HG02870 (cell line): Measurements from ENCODE around the gene TMCO4.
"Not testable (repeated sequence)": the region's sequence is repeated elsewhere in the genome, so short reads cannot be mapped to it uniquely, and the experiment has no call there.

Experiments
- ATAC-seq: cut with Tn5 transposase; IDR thresholded peaks from one replicate; pipeline ENCODE4 v1.9.1; 2021; ENCODE audit warnings: mild to moderate bottlenecking, moderate library complexity; ENCODE audit not compliant: unreplicated experiment

The TMCO4 gene

DNA sequence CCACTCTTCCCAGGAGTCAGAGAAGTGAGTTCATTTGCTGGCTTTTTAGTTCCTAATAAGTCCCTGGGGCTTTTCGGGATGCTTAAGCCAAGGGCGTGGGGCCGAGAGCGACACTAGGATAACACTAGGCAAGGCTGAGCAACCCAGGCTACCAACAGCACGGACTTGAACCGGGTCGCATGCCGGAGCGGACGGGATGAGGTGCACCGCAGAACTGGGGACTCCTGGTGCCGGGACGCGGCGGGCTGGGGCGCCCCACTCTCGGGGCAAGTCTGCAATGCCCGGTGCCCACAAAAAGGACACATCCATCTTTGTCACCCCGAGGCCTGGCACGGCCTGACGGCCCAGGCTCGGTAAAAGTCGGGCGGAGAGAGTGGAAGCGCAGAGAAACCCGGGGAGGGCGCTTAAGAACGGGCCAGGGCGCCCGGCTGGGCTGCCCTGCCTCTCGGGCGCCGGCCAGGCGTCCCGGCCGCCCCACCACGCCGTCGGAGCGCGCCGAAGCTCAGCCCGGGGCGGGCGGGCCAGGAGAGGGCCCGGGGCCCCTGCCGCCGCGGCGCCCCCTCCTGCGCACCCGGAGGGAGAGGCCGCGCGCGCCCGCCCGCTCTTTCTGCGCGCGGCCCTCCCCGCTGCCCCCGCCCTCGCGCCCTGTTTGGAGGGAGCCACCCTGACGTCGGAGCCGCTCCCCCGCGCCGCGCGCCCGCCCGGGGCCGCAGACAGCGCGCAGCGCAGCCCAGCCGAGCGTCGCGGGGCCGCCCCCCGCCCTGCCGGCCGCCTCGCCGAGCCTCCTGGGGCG is 155.9 kb downstream of the TMCO4 start, which contains the start of gene NBL1:
Gene NBL1 (plus strand): TSS at position 710 of the 793 bp plus-strand sequence. CDS start 10,720 bp downstream, outside the sequence.
- no peak for ATAC-seq

DNA sequence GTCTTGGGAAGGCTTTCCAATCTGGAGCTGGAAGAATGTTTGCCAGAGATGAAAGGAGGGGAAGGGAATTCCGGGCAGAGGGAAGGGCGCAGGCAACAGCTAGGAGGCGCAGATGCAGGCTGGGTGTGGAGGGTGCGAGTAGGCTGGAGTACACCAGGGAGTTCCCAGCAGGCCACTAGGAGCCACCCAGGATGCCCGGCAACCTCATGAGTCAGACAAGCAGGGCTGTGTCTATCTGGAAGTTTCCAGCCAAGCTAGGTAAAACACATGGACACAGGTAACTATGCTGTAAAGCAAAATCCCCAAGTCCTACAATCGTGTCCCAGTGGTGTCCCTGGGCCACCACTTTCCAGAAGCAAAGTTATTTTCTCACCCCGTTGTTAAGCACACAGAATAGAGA is 156.6 kb downstream of the TMCO4 start:
- ATAC-seq, result no peak

DNA sequence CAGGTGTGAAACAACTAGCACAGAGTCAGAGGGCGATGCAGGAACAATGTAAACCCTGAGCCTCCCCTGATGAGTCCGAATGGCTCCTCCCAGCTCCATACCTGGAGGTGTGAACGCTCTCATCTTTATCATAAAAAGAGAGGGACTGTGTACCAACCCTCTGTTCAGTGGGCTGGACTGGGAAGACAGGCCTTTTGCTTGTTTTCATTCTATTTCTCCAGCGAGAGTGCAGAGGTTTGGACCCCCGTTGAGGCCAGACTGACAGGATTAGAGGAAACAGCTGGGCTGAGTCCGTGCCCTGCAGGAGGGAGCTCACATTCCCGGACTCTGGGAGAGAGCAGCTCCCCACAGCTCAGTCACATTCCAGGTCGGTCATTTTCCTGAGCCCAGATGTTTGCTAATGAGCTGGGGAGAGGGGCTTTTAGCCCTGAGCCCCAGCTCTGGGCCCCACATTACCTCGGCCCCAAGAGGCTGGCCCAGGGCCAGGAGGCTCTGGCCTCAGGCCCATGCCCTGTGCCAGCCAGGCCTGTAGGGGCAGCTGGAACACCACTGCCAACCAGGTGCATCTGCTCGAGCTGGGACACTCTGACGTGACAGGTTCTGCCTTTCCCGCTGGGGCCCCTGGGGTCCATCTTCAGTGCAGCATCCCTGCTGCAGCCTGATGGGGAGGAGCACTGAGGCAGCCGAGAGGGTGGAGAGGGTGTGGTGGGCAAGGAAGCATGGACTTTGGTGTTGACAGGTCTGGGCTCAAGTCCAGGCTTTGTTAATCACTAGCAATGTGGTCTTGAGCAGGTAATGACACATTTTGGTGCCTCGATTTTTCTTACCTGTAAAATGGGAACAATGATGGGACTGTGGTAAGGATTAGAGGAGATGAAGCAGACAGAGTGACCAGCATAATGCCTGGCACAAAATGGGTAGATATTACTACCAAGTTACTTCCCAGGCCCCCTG is 159.1 kb downstream of the TMCO4 start:
- ATAC-seq, result no peak

DNA sequence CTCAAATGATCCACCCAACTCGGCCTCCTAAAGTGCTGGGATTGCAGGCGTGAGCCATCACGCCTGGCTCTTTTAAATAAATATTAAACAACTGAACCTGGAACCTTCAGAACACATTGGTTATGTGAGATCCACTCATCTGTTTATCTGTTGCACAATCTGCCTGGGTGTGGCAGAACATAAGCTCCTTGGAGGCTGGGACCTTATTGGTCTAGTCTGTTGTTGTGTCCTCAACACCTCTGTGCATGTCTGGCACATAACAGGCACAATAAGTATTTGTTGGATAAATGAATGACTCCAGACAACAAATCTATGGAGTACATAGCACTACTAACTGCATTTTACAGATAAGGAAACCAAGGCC is 159.7 kb downstream of the TMCO4 start:
- ATAC-seq, result no peak

DNA sequence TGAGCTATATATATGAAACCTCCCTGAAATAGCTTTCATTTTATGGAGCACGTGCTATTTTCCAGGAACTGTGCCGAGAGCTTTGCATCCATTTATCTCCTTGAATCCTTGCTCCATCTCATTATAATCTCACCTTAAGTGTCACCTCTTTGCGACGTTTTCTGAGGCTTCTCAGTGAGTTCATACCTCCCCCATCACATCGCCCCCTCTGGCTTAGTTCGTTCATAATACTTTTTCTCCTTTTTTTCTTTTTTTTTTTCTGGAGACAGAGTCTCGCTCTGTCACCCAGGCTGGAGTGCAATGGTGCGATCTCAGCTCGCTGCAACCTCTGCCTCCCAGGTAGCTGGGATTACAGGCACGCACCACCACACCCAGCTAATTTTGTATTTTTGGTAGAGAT is 160.5 kb downstream of the TMCO4 start:
- ATAC-seq, result not testable (repeated sequence)

DNA sequence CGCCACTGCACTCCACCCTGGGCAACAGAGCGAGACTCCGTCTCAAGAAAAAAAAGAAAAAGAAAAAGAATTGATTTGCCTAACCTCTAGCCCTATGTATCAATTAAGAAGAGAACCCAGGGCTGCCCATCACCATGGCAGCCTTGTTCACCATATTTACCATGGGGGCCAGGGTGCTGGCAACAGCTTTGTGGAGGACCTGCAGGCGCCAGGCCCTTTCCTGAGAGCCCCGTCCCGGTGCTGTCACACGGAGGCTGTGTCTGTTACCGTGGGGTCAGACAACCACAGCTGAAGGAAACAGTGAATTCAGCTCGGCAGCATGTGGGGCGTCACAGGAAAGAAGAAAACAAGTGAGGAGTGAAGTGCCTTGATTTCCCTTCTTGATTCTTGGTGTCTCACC is 162.1 kb downstream of the TMCO4 start:
- no peak for ATAC-seq

DNA sequence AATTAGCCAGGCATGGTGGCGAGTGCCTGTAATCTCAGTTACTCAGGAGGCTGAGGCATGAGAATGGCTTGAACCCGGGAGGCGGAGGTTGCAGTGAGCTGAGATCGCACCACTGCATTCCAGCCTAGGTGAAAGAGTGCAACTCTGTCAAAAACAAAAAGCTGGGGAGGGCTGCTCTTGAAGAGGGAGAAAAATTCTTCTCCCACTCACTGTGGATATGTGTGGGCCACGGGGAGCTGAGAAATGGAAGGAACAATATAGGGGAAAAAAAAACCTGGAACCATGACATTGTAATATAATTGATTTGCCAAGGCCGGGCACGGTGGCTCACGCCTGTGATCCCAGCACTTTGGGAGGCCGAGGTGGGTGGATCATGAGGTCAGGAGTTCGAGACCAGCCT is 163.0 kb downstream of the TMCO4 start:
- ATAC-seq, result not testable (repeated sequence)

DNA sequence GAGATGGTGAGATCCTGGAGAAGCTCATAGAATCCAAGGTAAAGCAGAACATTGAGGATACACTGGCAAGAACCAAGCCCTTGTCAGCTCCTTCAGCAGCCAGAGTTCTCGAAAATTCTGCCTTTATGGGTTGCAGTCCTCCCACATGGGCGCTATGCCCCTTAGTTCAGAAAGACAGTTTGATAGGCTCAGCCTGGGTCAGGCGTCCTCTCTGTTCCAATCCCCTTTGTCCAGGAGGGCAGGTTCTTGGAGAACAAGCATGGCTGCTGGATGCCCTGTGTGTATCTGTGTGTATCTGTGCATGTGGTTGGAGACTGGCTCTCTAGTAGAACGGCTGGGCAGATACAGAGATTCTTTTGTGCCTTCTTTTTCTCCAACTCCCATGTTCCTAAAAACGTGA is 163.7 kb downstream of the TMCO4 start:
- no peak for ATAC-seq

DNA sequence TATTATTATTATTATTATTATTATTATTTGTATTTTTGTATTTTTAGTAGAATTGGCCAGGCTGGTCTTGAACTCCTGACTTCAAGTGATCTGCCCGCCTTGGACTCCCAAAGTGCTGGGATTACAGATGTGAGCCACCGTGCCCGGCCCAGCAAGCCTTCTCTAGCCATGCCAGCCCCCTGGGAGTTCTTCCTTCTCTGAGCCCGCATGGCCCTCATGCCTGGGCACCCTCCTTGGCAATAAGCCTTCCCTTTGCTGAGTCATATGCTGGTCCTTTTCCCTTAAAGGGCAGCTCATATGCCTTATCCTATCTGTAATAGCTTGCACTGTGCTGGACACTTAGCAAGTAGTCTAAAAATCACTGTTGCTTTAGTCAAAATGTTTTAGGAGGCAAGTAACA is 164.1 kb downstream of the TMCO4 start:
- no peak for ATAC-seq

DNA sequence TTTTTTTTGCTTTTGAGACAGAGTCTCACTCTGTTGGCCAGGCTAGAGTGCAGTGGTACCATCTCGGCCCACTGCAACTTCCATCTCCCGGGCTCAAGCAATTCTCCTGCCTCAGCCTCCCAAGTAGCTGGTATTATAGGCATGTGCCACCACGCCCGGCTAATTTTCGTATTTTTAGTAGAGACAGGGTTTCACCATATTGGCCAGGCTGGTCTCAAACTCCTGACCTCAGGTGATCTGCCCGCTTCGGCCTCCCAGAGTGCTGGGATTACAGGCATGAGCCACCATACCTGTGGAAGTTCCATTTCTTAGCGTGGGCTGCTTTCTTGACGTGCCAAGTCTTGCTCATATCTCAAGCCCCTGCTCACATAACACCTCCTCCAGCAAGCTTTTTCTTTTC is 164.7 kb downstream of the TMCO4 start:
- ATAC-seq, result not testable (repeated sequence)

DNA sequence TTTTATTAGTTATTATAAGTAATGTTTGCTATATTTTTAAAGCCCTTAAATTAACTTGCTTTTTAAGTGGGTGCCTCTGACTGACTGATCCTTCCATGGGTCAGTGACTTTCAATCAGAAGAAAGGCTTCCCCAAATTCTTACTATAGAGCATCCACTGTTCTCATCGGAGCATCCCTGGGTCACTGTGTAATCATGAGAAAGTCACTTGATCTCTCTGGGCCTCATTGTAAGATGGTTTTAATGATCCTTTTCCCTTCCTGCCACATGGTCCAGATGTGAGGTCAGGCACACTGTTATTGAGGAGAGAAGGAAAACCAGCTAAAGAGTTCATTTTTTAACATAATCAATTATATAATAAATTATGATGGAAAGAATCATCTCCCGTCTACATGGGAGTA is 166.6 kb downstream of the TMCO4 start:
- ATAC-seq, result no peak
